Measurements from ENCODE around the gene SH3BGR.

SH3BGR gene

GRCh38 chr21:39525129-39525528 lies 73.4 kb downstream of the SH3BGR start:
- no peak for TF ChIP-seq CTCF (conservative IDR thresholded peaks at IDR 0.05; ENCODE audit: low read length)
- no peak overlapping the region for H3K4me3 ChIP-seq (ENCODE audit: low read length)
- DNase-seq (ENCODE audit: low read depth) = no peak

- DNase-seq (ENCODE audit: low read depth) = no peak
- no peak for TF ChIP-seq CTCF (conservative IDR thresholded peaks at IDR 0.05; ENCODE audit: low read length)
- H3K4me3 ChIP-seq (ENCODE audit: low read length) = no peak overlapping the region
Observed at GRCh38 chr21:39525601-39526000, 73.8 kb downstream of the SH3BGR start.

- DNase-seq (ENCODE audit: low read depth) = no peak
- H3K4me3 ChIP-seq (ENCODE audit: low read length) = no peak overlapping the region
- no peak for TF ChIP-seq CTCF (conservative IDR thresholded peaks at IDR 0.05; ENCODE audit: low read length)
Observed at GRCh38 chr21:39527067-39527595, 75.4 kb downstream of the SH3BGR start.

GRCh38 chr21:39527664-39528381 lies 76.1 kb downstream of the SH3BGR start:
- H3K4me3 ChIP-seq (ENCODE audit: low read length) = no peak overlapping the region
- no peak for DNase-seq (ENCODE audit: low read depth)
- TF ChIP-seq CTCF (conservative IDR thresholded peaks at IDR 0.05; ENCODE audit: low read length) = no peak

- TF ChIP-seq CTCF (conservative IDR thresholded peaks at IDR 0.05; ENCODE audit: low read length) = no peak
- DNase-seq (ENCODE audit: low read depth) = no peak
- H3K4me3 ChIP-seq (ENCODE audit: low read length) = no peak overlapping the region
Observed at GRCh38 chr21:39529026-39529425, 77.3 kb downstream of the SH3BGR start.

- no peak for DNase-seq (ENCODE audit: low read depth)
- H3K4me3 ChIP-seq (ENCODE audit: low read length) = no peak overlapping the region
- no peak for TF ChIP-seq CTCF (conservative IDR thresholded peaks at IDR 0.05; ENCODE audit: low read length)
Observed at GRCh38 chr21:39531064-39531463, 79.3 kb downstream of the SH3BGR start.

- TF ChIP-seq CTCF (conservative IDR thresholded peaks at IDR 0.05; ENCODE audit: low read length) = no peak
- no peak overlapping the region for H3K4me3 ChIP-seq (ENCODE audit: low read length)
- no peak for DNase-seq (ENCODE audit: low read depth)
Observed at GRCh38 chr21:39531840-39532239, 80.1 kb downstream of the SH3BGR start.

All from AG10803 (cell line).